OCI-LY1 (cell line): ENCODE data around the gene SNX18.
A peak's percentile ranks its signal among the peaks of the same experiment; 100 is the strongest.

Experiments
- H2AFZ ChIP-seq: fragments of 200-600 bp; sonication (generic), shearing (Covaris generic); 2 replicates; pipeline ENCODE4 v1.6.0; 2014; ENCODE audit warnings: antibody characterized with exemption, mild to moderate bottlenecking, low read length
- H3F3A ChIP-seq: fragments of 200-600 bp; sonication (generic), shearing (Covaris generic); 2 replicates; pipeline ENCODE4 v1.6.0; 2014; ENCODE audit warnings: mild to moderate bottlenecking, antibody characterized with exemption, low read length, moderate library complexity; ENCODE audit not compliant: insufficient read depth
- H3K27ac ChIP-seq: fragments of 200-600 bp; sonication (generic); 2 replicates; pipeline ENCODE4 v1.5.1; 2014; ENCODE audit warnings: low read length, mixed run types, mild to moderate bottlenecking, low read depth; ENCODE audit not compliant: poor library complexity, severe bottlenecking
- H3K27me3 ChIP-seq: fragments of 200-600 bp; sonication (generic); 2 replicates; pipeline ENCODE4 v1.6.0; 2014; ENCODE audit warnings: antibody characterized with exemption, mild to moderate bottlenecking, low read length, moderate library complexity; ENCODE audit not compliant: insufficient read depth
- H3K36me3 ChIP-seq: fragments of 200-600 bp; sonication (generic); 2 replicates; pipeline ENCODE4 v1.6.1; 2014; ENCODE audit warnings: mild to moderate bottlenecking, antibody characterized with exemption, low read length, moderate library complexity, mixed read lengths; ENCODE audit not compliant: insufficient read depth
- H3K4me1 ChIP-seq: fragments of 200-600 bp; sonication (generic); 2 replicates; pipeline ENCODE4 v1.5.1; 2014; ENCODE audit warnings: mild to moderate bottlenecking, low read length, moderate library complexity; ENCODE audit not compliant: insufficient read depth, severe bottlenecking
- H3K4me2 ChIP-seq: fragments of 200-600 bp; sonication (generic), shearing (Covaris generic); 2 replicates; pipeline ENCODE4 v1.6.1; 2014; ENCODE audit warnings: low read length
- H3K4me3 ChIP-seq: fragments of 200-600 bp; sonication (generic); 2 replicates; pipeline ENCODE4 v1.5.1; 2014; ENCODE audit warnings: low read length, low read depth, mild to moderate bottlenecking, mixed read lengths; ENCODE audit not compliant: poor library complexity, severe bottlenecking
- H3K79me2 ChIP-seq: fragments of 200-600 bp; shearing (Covaris generic); 2 replicates; pipeline ENCODE4 v1.6.1; 2016; ENCODE audit warnings: mixed run types, low read length, mixed read lengths; ENCODE audit not compliant: insufficient read depth
- H3K9ac ChIP-seq: fragments of 200-600 bp; sonication (generic), shearing (Covaris generic); 2 replicates; pipeline ENCODE4 v1.6.1; 2014; ENCODE audit warnings: mild to moderate bottlenecking, low read length, mixed read lengths
- H3K9me2 ChIP-seq: fragments of 200-600 bp; sonication (generic), shearing (Covaris generic); 2 replicates; pipeline ENCODE4 v1.6.1; 2014; ENCODE audit warnings: low read depth, mild to moderate bottlenecking, low read length, mixed read lengths
- H3K9me3 ChIP-seq: fragments of 200-600 bp; shearing (Covaris generic); 2 replicates; pipeline ENCODE4 v1.6.1; 2014; ENCODE audit warnings: low read length, mixed read lengths
- H4K20me1 ChIP-seq: fragments of 200-600 bp; sonication (generic), shearing (Covaris generic); 2 replicates; pipeline ENCODE4 v1.6.0; 2016; ENCODE audit warnings: mild to moderate bottlenecking, low read length; ENCODE audit not compliant: insufficient read depth
- EZH2 ChIP-seq: fragments of 200-600 bp; sonication (generic), shearing (Covaris generic); IDR thresholded peaks from 2 replicates; pipeline ENCODE4 v1.8.0; 2017; ENCODE audit warnings: borderline replicate concordance, mixed run types, mild to moderate bottlenecking, antibody characterized with exemption, low read length, moderate library complexity, mixed read lengths
- TF ChIP-seq, protein P1 (sequence below): fragments of 200-600 bp; sonication (generic), shearing (Covaris generic); IDR thresholded peaks from 2 replicates; pipeline ENCODE4 v1.5.1; 2017; ENCODE audit warnings: mild to moderate bottlenecking, antibody characterized with exemption, low read length, moderate library complexity, mixed read lengths

SNX18 gene

DNA sequence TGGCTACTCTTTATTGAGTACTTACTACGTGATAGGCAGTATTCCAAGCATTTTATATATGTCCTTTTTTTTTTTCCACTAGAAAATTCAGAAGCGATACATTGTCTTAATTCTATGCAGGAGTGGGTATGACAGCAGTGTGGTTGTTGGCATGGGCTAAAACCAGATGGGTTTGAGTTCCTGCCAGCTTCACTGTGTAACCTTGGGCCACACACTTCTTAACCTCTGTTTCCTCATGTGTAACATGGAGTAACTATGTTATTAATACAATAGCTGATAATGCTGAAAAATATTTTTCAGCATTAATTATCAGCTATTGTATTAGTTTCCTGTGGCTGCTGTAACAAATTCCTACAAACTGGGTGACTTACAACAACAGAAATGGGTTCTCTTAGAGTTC, 12.0 kb downstream of the SNX18 start:
- H3K79me2 ChIP-seq, result 0 out of 2 replicates have a peak, but pooled peaks cover 5% of the 10 kb centered on the region
- peak overlapping the region; percentile 72 for H3K27ac ChIP-seq
- H3K9ac ChIP-seq, result no peak overlapping the region
- H3K27me3 ChIP-seq, result no peaks in the 10 kb centered on the region
- no peaks in the 10 kb centered on the region for H3F3A ChIP-seq
- H2AFZ ChIP-seq, result no peak overlapping the region
- no peaks in the 10 kb centered on the region for H4K20me1 ChIP-seq
- peaks cover 53% of the 10 kb centered on the region for H3K4me1 ChIP-seq
- no peak overlapping the region; the same call in 1 of the 2 replicates for H3K4me2 ChIP-seq
- TF ChIP-seq, protein P1, sequence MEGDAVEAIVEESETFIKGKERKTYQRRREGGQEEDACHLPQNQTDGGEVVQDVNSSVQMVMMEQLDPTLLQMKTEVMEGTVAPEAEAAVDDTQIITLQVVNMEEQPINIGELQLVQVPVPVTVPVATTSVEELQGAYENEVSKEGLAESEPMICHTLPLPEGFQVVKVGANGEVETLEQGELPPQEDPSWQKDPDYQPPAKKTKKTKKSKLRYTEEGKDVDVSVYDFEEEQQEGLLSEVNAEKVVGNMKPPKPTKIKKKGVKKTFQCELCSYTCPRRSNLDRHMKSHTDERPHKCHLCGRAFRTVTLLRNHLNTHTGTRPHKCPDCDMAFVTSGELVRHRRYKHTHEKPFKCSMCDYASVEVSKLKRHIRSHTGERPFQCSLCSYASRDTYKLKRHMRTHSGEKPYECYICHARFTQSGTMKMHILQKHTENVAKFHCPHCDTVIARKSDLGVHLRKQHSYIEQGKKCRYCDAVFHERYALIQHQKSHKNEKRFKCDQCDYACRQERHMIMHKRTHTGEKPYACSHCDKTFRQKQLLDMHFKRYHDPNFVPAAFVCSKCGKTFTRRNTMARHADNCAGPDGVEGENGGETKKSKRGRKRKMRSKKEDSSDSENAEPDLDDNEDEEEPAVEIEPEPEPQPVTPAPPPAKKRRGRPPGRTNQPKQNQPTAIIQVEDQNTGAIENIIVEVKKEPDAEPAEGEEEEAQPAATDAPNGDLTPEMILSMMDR, result no peak
- TF ChIP-seq EZH2, result no peak
- no peaks in the 10 kb centered on the region for H3K9me3 ChIP-seq
- no peak overlapping the region for H3K4me3 ChIP-seq
- no peaks in the 10 kb centered on the region for H3K36me3 ChIP-seq
- no peaks in the 10 kb centered on the region for H3K9me2 ChIP-seq

DNA sequence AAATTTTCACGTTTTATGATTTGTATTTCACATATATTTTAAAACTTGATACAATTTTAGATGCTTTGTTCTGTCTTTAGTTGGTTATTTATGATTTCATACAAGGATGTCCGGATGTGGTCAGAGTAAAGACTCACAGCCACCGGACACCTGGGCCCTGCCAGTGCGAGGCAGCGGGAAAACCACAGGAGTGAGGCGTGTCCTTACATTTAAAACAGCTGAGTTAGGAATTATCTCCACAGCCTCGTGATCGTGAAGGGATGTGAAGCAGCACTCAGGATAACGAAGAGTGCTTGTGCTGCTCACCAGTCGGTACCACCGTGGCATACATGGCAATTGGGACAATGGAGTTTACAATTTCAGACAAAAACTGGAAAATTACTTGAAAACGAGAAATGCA, 14.0 kb downstream of the SNX18 start:
- H4K20me1 ChIP-seq, result no peaks in the 10 kb centered on the region
- H3K36me3 ChIP-seq, result no peaks in the 10 kb centered on the region
- no peak overlapping the region for H2AFZ ChIP-seq
- no peaks in the 10 kb centered on the region for H3K9me2 ChIP-seq
- peaks cover 67% of the 10 kb centered on the region for H3K4me1 ChIP-seq
- H3K4me3 ChIP-seq, result peak overlapping the region; percentile 6
- H3F3A ChIP-seq, result no peaks in the 10 kb centered on the region
- H3K27me3 ChIP-seq, result no peaks in the 10 kb centered on the region
- TF ChIP-seq, protein P1, result no peak
- TF ChIP-seq EZH2, result no peak
- H3K27ac ChIP-seq, result peak overlapping the region; percentile 72
- H3K9ac ChIP-seq, result peak overlapping the region; percentile 17; the same call in 1 of the 2 replicates
- 0 out of 2 replicates have a peak, but pooled peaks cover 5% of the 10 kb centered on the region for H3K79me2 ChIP-seq
- H3K4me2 ChIP-seq, result peak overlapping the region; percentile 47
- no peaks in the 10 kb centered on the region for H3K9me3 ChIP-seq

DNA sequence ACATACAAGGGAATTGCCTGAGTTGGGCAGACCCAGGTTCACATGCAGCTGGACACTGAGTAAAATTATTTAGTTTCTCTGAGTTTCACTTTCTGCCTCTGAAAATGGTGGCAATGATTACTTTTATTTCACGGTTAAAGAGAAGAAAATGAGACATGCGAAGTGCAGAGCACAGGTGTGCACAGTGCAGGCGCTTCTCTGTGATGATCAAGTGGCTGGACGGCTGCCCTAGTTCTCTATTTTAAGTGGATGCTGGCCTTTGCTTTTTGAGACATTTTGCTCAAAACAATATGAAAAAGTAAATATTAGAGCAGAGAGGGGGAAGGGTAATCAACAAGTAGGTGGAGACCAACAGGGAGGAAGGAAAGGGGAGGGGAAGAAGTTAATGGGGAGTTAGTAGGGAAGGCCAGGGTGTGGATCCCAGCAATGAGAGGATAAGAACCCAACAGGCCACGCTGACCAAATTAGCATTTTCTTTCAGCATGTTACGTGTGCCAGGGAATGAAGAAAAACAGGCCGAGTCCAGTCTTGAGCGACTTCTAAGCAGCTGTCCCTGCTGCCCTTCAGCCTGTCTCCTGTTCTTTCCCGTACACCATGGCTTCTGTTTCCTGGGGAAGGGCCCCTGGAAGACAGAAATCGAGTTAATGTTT, 16.1 kb downstream of the SNX18 start:
- peaks cover 86% of the 10 kb centered on the region for H3K4me1 ChIP-seq
- H3F3A ChIP-seq, result no peaks in the 10 kb centered on the region
- H2AFZ ChIP-seq, result no peak overlapping the region
- peak overlapping the region; percentile 29 for H3K4me3 ChIP-seq
- no peaks in the 10 kb centered on the region for H3K9me3 ChIP-seq
- peak overlapping the region; percentile 36; the same call in 1 of the 2 replicates for H3K9ac ChIP-seq
- TF ChIP-seq, protein P1, result no peak
- TF ChIP-seq EZH2, result no peak
- peak overlapping the region; percentile 51 for H3K4me2 ChIP-seq
- no peaks in the 10 kb centered on the region for H3K27me3 ChIP-seq
- no peaks in the 10 kb centered on the region for H3K9me2 ChIP-seq
- 0 out of 2 replicates have a peak, but pooled peaks cover 8% of the 10 kb centered on the region for H3K79me2 ChIP-seq
- peak overlapping the region; percentile 84 for H3K27ac ChIP-seq
- no peaks in the 10 kb centered on the region for H3K36me3 ChIP-seq
- no peaks in the 10 kb centered on the region for H4K20me1 ChIP-seq
